ENCODE measurements around the gene GVQW3.

Gene GVQW3

GRCh38 chr11:76445121-76446084 is 64.3 kb downstream of the GVQW3 start:
- no peak for TF ChIP-seq GATA2 (IDR thresholded peaks at IDR 0.05; ENCODE audit: low read depth, low read length)
- TF ChIP-seq GATA3 (IDR thresholded peaks at IDR 0.05; ENCODE audit: low read depth, low read length) = no peak

- TF ChIP-seq GATA3 (IDR thresholded peaks at IDR 0.05; ENCODE audit: low read depth, low read length) (no peak), GATA2 (IDR thresholded peaks at IDR 0.05; ENCODE audit: low read depth, low read length) (no peak)
Measured at GRCh38 chr11:76448506-76448905, 67.4 kb downstream of the GVQW3 start.

DNA sequence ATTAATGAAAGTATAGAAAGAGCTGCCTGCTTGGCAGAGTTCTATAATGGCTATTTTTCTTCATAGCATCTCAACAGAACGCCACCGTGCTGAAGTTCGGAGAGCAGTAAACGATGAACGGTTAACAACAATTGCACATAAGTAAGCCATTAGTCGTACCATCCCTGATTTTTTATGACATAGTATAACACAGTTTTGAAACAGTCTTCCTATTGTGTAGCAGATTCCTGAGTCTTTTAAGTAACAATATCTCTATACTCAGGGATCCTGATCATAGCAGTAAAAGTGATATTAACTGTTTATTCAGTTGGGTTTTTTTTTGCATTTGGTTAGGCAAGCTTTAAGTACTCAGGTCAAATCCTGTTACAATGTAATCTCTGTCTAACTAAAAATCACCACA is 72.1 kb downstream of the GVQW3 start:
- TF ChIP-seq GATA2 (IDR thresholded peaks at IDR 0.05; ENCODE audit: low read depth, low read length) = no peak
- TF ChIP-seq GATA3 (IDR thresholded peaks at IDR 0.05; ENCODE audit: low read depth, low read length) = no peak

- TF ChIP-seq GATA3 (IDR thresholded peaks at IDR 0.05; ENCODE audit: low read depth, low read length) = no peak
- no peak for TF ChIP-seq GATA2 (IDR thresholded peaks at IDR 0.05; ENCODE audit: low read depth, low read length)
Measured at GRCh38 chr11:76455331-76455730, 74.2 kb downstream of the GVQW3 start.

GRCh38 chr11:76455931-76456330 is 74.8 kb downstream of the GVQW3 start:
- TF ChIP-seq GATA3 (IDR thresholded peaks at IDR 0.05; ENCODE audit: low read depth, low read length) (no peak), GATA2 (IDR thresholded peaks at IDR 0.05; ENCODE audit: low read depth, low read length) (no peak)

DNA sequence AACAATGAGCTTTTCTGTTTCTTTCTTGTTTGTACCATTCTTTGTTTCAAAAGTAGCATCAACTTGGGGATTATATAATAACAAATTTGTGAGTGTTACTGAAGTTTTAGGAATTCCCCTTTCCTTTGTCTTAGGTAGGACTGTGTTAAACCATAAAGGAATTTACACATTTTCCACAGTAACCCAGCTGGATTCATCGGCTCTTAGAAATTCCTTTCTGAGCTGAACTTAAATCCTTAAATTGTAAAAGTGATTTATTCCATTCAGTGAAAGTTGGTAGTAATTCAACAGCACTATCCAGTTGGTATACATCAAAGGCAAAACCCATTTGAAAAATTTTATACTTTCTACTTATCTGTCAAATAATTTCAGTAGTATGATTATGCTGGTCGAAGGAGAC is 75.4 kb downstream of the GVQW3 start:
- no peak for TF ChIP-seq GATA3 (IDR thresholded peaks at IDR 0.05; ENCODE audit: low read depth, low read length)
- TF ChIP-seq GATA2 (IDR thresholded peaks at IDR 0.05; ENCODE audit: low read depth, low read length) = no peak

Measured in SH-SY5Y (cell line).